SKM-1 treated with dmso at 0.1 percent for 144 hours (cell line): ENCODE measurements around the gene HS3ST6.
"Not testable (repeated sequence)": the region's sequence is repeated elsewhere in the genome, so short reads cannot be mapped to it uniquely, and the experiment has no call there.

Source experiments
- DNase-seq: peaks from one replicate; lab custom pipeline; 2025; ENCODE audit not compliant: unreplicated experiment; lab: John Stamatoyannopoulos, UW

Gene HS3ST6

GRCh38 chr16:1947369-1947670 is 29.1 kb upstream of the HS3ST6 start:
- DNase-seq: no peak

- DNase-seq: no peak
Measured at GRCh38 chr16:1946495-1947368, 28.5 kb upstream of the HS3ST6 start.

- DNase-seq: no peak
Measured at GRCh38 chr16:1945559-1946391, 27.6 kb upstream of the HS3ST6 start.

- DNase-seq: no peak
Measured at GRCh38 chr16:1944612-1945199, 26.5 kb upstream of the HS3ST6 start.

- DNase-seq: peak; percentile 99
Measured at GRCh38 chr16:1942810-1943726, 24.9 kb upstream of the HS3ST6 start, which contains the start of gene MSRB1. MSRB1 (minus strand) TSS chr16:1943199; CDS start chr16:1943156, 43 bp downstream.

- peak; percentile 89 for DNase-seq
Measured at GRCh38 chr16:1942047-1942809, 24.0 kb upstream of the HS3ST6 start.

GRCh38 chr16:1941162-1942046 is 23.2 kb upstream of the HS3ST6 start:
- peak; percentile 46 for DNase-seq

GRCh38 chr16:1940273-1941161 is 22.3 kb upstream of the HS3ST6 start:
- DNase-seq: no peak

GRCh38 chr16:1939833-1940232 is 21.6 kb upstream of the HS3ST6 start:
- DNase-seq: not testable (repeated sequence)

- DNase-seq: no peak
Measured at GRCh38 chr16:1938910-1939309, 20.7 kb upstream of the HS3ST6 start.

GRCh38 chr16:1938316-1938715 is 20.1 kb upstream of the HS3ST6 start:
- DNase-seq: peak; percentile 89

- DNase-seq: no peak
Measured at GRCh38 chr16:1936945-1937479, 18.8 kb upstream of the HS3ST6 start.

GRCh38 chr16:1933097-1933661 is 15.0 kb upstream of the HS3ST6 start:
- DNase-seq: no peak

- no peak for DNase-seq
Measured at GRCh38 chr16:1932050-1933028, 14.1 kb upstream of the HS3ST6 start.

- DNase-seq: no peak
Measured at GRCh38 chr16:1930338-1930720, 12.1 kb upstream of the HS3ST6 start.
